B cell (primary cell): ENCODE measurements around the gene VILL. TPM values are rescaled to one million over a fixed set of nuclear protein-coding genes. Genes with fewer than 3 reads are reported as not detected.

ENCODE experiments used
- ATAC-seq: fragments of 200-7000 bp; cut with Tn5 transposase; one replicate; pipeline ENCODE4 v1.10.0; 2021; ENCODE audit warnings: low read depth, mild to moderate bottlenecking, moderate number of reproducible peaks, moderate library complexity
- CTCF ChIA-PET: fragments of 350-600 bp; sonication (Branson Sonifier 250); formaldehyde crosslinking; loops from one replicate; lab custom pipeline; 2021; ENCODE audit warnings: antibody characterized with exemption, inconsistent platforms; lab: Charles Lee
- POLR2A ChIA-PET: fragments of 350-600 bp; sonication (Branson Sonifier 250); formaldehyde crosslinking; loops from one replicate; lab custom pipeline; 2021; ENCODE audit warnings: antibody characterized with exemption; lab: Charles Lee
- DNase-seq: peaks from one replicate; pipeline ENCODE4 v3.0.0; 2013
- H2AFZ ChIP-seq: 2 replicates; pipeline ENCODE4 v1.6.1; 2012; ENCODE audit warnings: mild to moderate bottlenecking, low read depth, low read length; ENCODE audit not compliant: insufficient read depth, poor library complexity, severe bottlenecking
- H3K27ac ChIP-seq, 2 donors: 1 replicate in 1 of 2; 2 replicates in 1 of 2; pipeline ENCODE4 v1.5.1; 2012 to 2013; ENCODE audit warnings: low read length in 2 of 2, mild to moderate bottlenecking in 2 of 2, moderate library complexity in 1 of 2
- H3K27me3 ChIP-seq, 4 experiments: fragments of 200-600 bp in 1 of 4; sonication (generic) in 1 of 4; replicated peaks in 1 of 4; 1 replicate in 2 of 4; 2 replicates in 2 of 4; pipeline versions ENCODE4 v1.6.1 to v1.7.0; 2013 to 2016; ENCODE audit warnings: low read length in 3 of 4, mild to moderate bottlenecking in 2 of 4, mixed read lengths in 1 of 4, moderate library complexity in 1 of 4; ENCODE audit not compliant: insufficient read depth in 4 of 4, control insufficient read depth in 3 of 4; ENCODE audit errors: control extremely low read depth in 1 of 4
- H3K36me3 ChIP-seq, 2 experiments: replicated peaks in 1 of 2; 1 replicate in 1 of 2; 2 replicates in 1 of 2; pipeline versions ENCODE4 v1.6.1 to v1.7.1; 2013; ENCODE audit warnings: low read length in 1 of 2; ENCODE audit not compliant: insufficient read depth in 2 of 2, control insufficient read depth in 1 of 2; ENCODE audit errors: control extremely low read depth in 1 of 2, extremely low read depth in 1 of 2
- H3K4me1 ChIP-seq, 2 donors: fragments of 200-600 bp in 1 of 2; sonication (generic) in 1 of 2; 1 replicate in 1 of 2; 2 replicates in 1 of 2; pipeline versions ENCODE4 v1.5.1 to v1.6.1; 2013 to 2017; ENCODE audit warnings: low read length in 2 of 2; ENCODE audit not compliant: control insufficient read depth in 2 of 2, insufficient read depth in 2 of 2
- H3K4me2 ChIP-seq: replicated peaks from 2 replicates; pipeline ENCODE3; 2012; ENCODE audit warnings: mild to moderate bottlenecking, low read depth, low read length; ENCODE audit not compliant: poor library complexity, severe bottlenecking
- H3K4me3 ChIP-seq, 5 experiments: fragments of 200-600 bp in 1 of 5; sonication (generic) in 1 of 5; 1 replicate in 3 of 5; 2 replicates in 2 of 5; pipeline versions ENCODE4 v1.5.1 to v1.7.0; 2011 to 2016; ENCODE audit warnings: low read length in 4 of 5, mild to moderate bottlenecking in 4 of 5, low read depth in 2 of 5, control low read depth in 1 of 5, moderate library complexity in 1 of 5; ENCODE audit not compliant: insufficient read depth in 1 of 5; ENCODE audit errors: control extremely low read depth in 1 of 5, extremely low read depth in 1 of 5
- H3K79me2 ChIP-seq: fragments of 200-600 bp; sonication (generic); one replicate; pipeline ENCODE4 v1.6.0; 2016; ENCODE audit warnings: low read length; ENCODE audit not compliant: control insufficient read depth, insufficient read depth
- H3K9ac ChIP-seq: fragments of 200-600 bp; sonication (generic); 2 replicates; pipeline ENCODE4 v1.6.1; 2017; ENCODE audit warnings: mild to moderate bottlenecking, low read length, moderate library complexity
- H3K9me3 ChIP-seq, 3 donors: one replicate each; pipeline versions ENCODE4 v1.6.1 to v1.7.1; 2013; ENCODE audit warnings: low read length in 2 of 3; ENCODE audit not compliant: control insufficient read depth in 2 of 3, insufficient read depth in 1 of 3; ENCODE audit errors: control extremely low read depth in 1 of 3
- H4K20me1 ChIP-seq: 2 replicates; pipeline ENCODE4 v1.6.0; 2012; ENCODE audit warnings: mild to moderate bottlenecking, low read length; ENCODE audit not compliant: insufficient read depth, control insufficient read depth, poor library complexity, severe bottlenecking
- H3K27ac Mint-ChIP-seq: one replicate; pipeline ENCODE4 v1.8.0; 2021; ENCODE audit warnings: mixed read lengths
- H3K27me3 Mint-ChIP-seq: one replicate; pipeline ENCODE4 v1.8.0; 2021; ENCODE audit warnings: mixed read lengths
- H3K4me1 Mint-ChIP-seq: one replicate; pipeline ENCODE4 v1.8.0; 2021; ENCODE audit warnings: mixed read lengths
- H3K4me3 Mint-ChIP-seq: one replicate; pipeline ENCODE4 v1.8.0; 2021; ENCODE audit warnings: mixed read lengths
- H3K9me3 Mint-ChIP-seq: one replicate; pipeline ENCODE4 v1.8.0; 2022; ENCODE audit warnings: mixed read lengths; ENCODE audit not compliant: insufficient read depth
- CTCF ChIP-seq: fragments of 200-600 bp; IDR thresholded peaks from one replicate; pipeline ENCODE4 v1.8.0; 2022; ENCODE audit warnings: antibody characterized with exemption, mild to moderate bottlenecking
- EZH2 ChIP-seq: IDR thresholded peaks from 2 replicates; pipeline ENCODE4 v1.6.1; 2012; ENCODE audit warnings: borderline replicate concordance, low read depth, mild to moderate bottlenecking, moderate library complexity, low read length; ENCODE audit not compliant: insufficient read depth, poor library complexity, severe bottlenecking
- WGBS: methylation state at CpG from one replicate; pipeline ENCODE4 v1.1.5; 2013; ENCODE audit warnings: missing lambda C conversion rate; ENCODE audit not compliant: insufficient coverage; 5-methylcytosine and 5-hydroxymethylcytosine counted together
- intact Hi-C: fragments of 100-400 bp; cut with micrococcal nuclease; formaldehyde crosslinking; loops from one replicate; pipeline ENCODE4 v1.10.0; 2022
- polyA plus RNA-seq: library from polyadenylated mRNA; depleted of rRNA; stranded (reverse); fragments of >200 nt; gene quantifications from 2 replicates; pipeline ENCODE4 v1.2.3, GENCODE V29; 2012
- total RNA-seq, 2 donors: library from RNA; stranded (reverse); fragments of 120-200 nt in 1 of 2; gene quantifications; 1 replicate in 1 of 2; 2 replicates in 1 of 2; pipeline versions ENCODE4 v1.2.3 to v1.2.4, GENCODE V29; 2013 to 2022

Gene VILL
- total and polyA plus RNA-seq, 2 donors (not counting 1 experiment from before 2014, with no cell fraction given) = 35.2 to 46.4 TPM

DNA sequence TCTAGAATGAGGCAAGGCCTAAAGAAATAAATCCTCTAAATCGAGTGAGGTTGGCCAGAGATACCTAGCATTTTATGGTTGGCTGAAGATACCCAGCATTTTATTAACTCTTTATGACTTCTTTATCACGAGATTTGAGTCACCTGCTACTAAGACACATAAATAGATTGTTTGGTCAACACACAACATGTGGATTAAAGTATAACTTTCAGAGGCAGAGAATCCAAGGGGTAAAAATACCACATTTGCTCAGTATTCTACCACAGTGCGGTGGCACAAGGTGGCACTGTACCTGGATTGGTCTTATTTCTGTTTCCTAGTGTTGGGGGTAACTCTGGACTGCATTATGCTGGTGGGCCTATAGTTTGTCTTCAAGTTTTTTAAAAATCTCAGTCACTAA, 27.0 kb upstream of the VILL start:
- CTCF ChIA-PET = interaction anchor here (0.7 to 4.1 kb wide), 3 partner anchors 11 to 108 kb away, joined by 3 to 18 read pairs (median 4); no protein-coding TSS in a partner anchor
- Histone ChIP-seq H3K9me3 (no peaks in the 10 kb centered on the region), H3K27me3 (no peaks in the 10 kb centered on the region), H3K4me1 (no peaks in the 10 kb centered on the region), H3K79me2 (no peaks in the 10 kb centered on the region), H3K27ac (no peak overlapping the region), H2AFZ (no peak overlapping the region), H4K20me1 (no peaks in the 10 kb centered on the region), H3K36me3 (no peaks in the 10 kb centered on the region), H3K4me3 (no peak overlapping the region), H3K4me2 (no peak overlapping the region), H3K9ac (no peak overlapping the region)
- no peak overlapping the region for H3K27ac Mint-ChIP-seq
- intact Hi-C loops = loop anchor here (10.0 kb wide), 1 partner anchor 1239 kb away; no protein-coding TSS in a partner anchor
- peaks cover 7% of the 10 kb centered on the region for H3K27me3 Mint-ChIP-seq
- H3K4me1 Mint-ChIP-seq = no peaks in the 10 kb centered on the region
- H3K9me3 Mint-ChIP-seq = no peaks in the 10 kb centered on the region
- TF ChIP-seq EZH2 = no peak
- no peak for TF ChIP-seq CTCF
- ATAC-seq (no peak), DNase-seq (no peak)
- POLR2A ChIA-PET = no interaction called here
- H3K4me3 Mint-ChIP-seq = no peak overlapping the region
- WGBS = no CpG with 5 or more reads among the region's 3 CpGs

GRCh38 chr3:37964146-37964545, 26.4 kb upstream of the VILL start:
- Mint-ChIP-seq H3K4me1 (no peaks in the 10 kb centered on the region), H3K27me3 (peaks cover 8% of the 10 kb centered on the region), H3K27ac (no peak overlapping the region), H3K9me3 (no peaks in the 10 kb centered on the region), H3K4me3 (no peak overlapping the region)
- H3K4me2 ChIP-seq = no peak overlapping the region
- ChIA-PET POLR2A (no interaction called here), CTCF (interaction anchor here (1.0 to 4.1 kb wide), 2 partner anchors 8 to 10 kb away, joined by 5 to 18 read pairs; no protein-coding TSS in a partner anchor)
- DNase-seq (no peak), ATAC-seq (no peak)
- H3K27ac ChIP-seq = no peak overlapping the region
- no peaks in the 10 kb centered on the region for H3K4me1 ChIP-seq
- no CpG with 5 or more reads among the region's 3 CpGs for WGBS
- intact Hi-C loops = loop anchor here (10.0 kb wide), 1 partner anchor 1239 kb away; no protein-coding TSS in a partner anchor
- H3K79me2 ChIP-seq = no peaks in the 10 kb centered on the region
- no peaks in the 10 kb centered on the region for H3K27me3 ChIP-seq
- no peaks in the 10 kb centered on the region for H3K9me3 ChIP-seq
- H3K36me3 ChIP-seq = no peaks in the 10 kb centered on the region
- TF ChIP-seq EZH2 = no peak
- no peak for TF ChIP-seq CTCF
- no peak overlapping the region for H3K4me3 ChIP-seq
- H2AFZ ChIP-seq = no peak overlapping the region
- H4K20me1 ChIP-seq = no peaks in the 10 kb centered on the region
- no peak overlapping the region for H3K9ac ChIP-seq
